Naive thymus-derived CD4-positive, alpha-beta T cell (primary cell): ENCODE measurements around the gene NOTCH3. TPM values are rescaled to one million over a fixed set of nuclear protein-coding genes. Genes with fewer than 3 reads are reported as not detected.

Experiments used
- ATAC-seq: fragments of 150-1000 bp; cut with Tn5 transposase; 2 replicates; pipeline ENCODE4 v1.10.0; 2021; ENCODE audit warnings: mild to moderate bottlenecking, moderate library complexity
- CTCF ChIA-PET: fragments of 350-600 bp; sonication (Branson Sonifier 250); formaldehyde crosslinking; loops from one replicate; lab custom pipeline; 2021; ENCODE audit warnings: antibody characterized with exemption; lab: Charles Lee
- POLR2A ChIA-PET: fragments of 350-600 bp; sonication (Branson Sonifier 250); formaldehyde crosslinking; loops from one replicate; lab custom pipeline; 2021; ENCODE audit warnings: antibody characterized with exemption, inconsistent platforms; lab: Charles Lee
- DNase-seq, 9 donors: peaks; one replicate each; pipeline versions ENCODE4 v3.0.0 to v3.0.0-alpha.2; 2020 to 2022; ENCODE audit warnings: mixed read lengths in 1 of 9
- H3K27ac ChIP-seq: one replicate; pipeline ENCODE4 v1.7.0; 2013; ENCODE audit warnings: mild to moderate bottlenecking, low read depth, low read length, moderate library complexity
- H3K27me3 ChIP-seq, 2 donors: one replicate each; pipeline ENCODE4 v1.7.0; 2013; ENCODE audit warnings: low read length in 2 of 2, mild to moderate bottlenecking in 2 of 2, moderate library complexity in 2 of 2; ENCODE audit not compliant: control insufficient read depth in 2 of 2, insufficient read depth in 2 of 2
- H3K36me3 ChIP-seq, 3 experiments: 1 replicate in 2 of 3; 2 replicates in 1 of 3; pipeline ENCODE4 v1.7.0; 2013; ENCODE audit warnings: low read length in 3 of 3, mild to moderate bottlenecking in 3 of 3, moderate library complexity in 1 of 3; ENCODE audit not compliant: insufficient read depth in 3 of 3, control insufficient read depth in 2 of 3
- H3K4me1 ChIP-seq, 2 donors: one replicate each; pipeline ENCODE4 v1.7.0; 2013; ENCODE audit warnings: low read length in 2 of 2, mild to moderate bottlenecking in 2 of 2, moderate library complexity in 1 of 2; ENCODE audit not compliant: control insufficient read depth in 2 of 2, insufficient read depth in 2 of 2
- H3K4me3 ChIP-seq: 2 replicates; pipeline ENCODE4 v1.7.0; 2013; ENCODE audit warnings: mild to moderate bottlenecking, low read length
- H3K9me3 ChIP-seq, 3 experiments: 1 replicate in 2 of 3; 2 replicates in 1 of 3; pipeline ENCODE4 v1.7.0; 2013; ENCODE audit warnings: low read length in 3 of 3; ENCODE audit not compliant: control insufficient read depth in 2 of 3
- H3K27ac Mint-ChIP-seq, 9 donors: one replicate each; pipeline ENCODE4 v1.8.0; 2020 to 2022; ENCODE audit warnings: mixed read lengths in 9 of 9, mild to moderate bottlenecking in 8 of 9, moderate library complexity in 5 of 9, inconsistent platforms in 2 of 9
- H3K27me3 Mint-ChIP-seq, 5 donors: one replicate each; pipeline ENCODE4 v1.8.0; 2021 to 2022; ENCODE audit warnings: mixed read lengths in 5 of 5, mild to moderate bottlenecking in 1 of 5
- H3K36me3 Mint-ChIP-seq, 5 donors: one replicate each; pipeline ENCODE4 v1.8.0; 2020 to 2022; ENCODE audit warnings: mixed read lengths in 5 of 5, mild to moderate bottlenecking in 3 of 5, inconsistent platforms in 1 of 5
- H3K4me1 Mint-ChIP-seq, 7 donors: one replicate each; pipeline ENCODE4 v1.8.0; 2020 to 2022; ENCODE audit warnings: mixed read lengths in 7 of 7, mild to moderate bottlenecking in 3 of 7, inconsistent platforms in 1 of 7
- H3K4me3 Mint-ChIP-seq, 10 donors: one replicate each; pipeline ENCODE4 v1.8.0; 2020 to 2022; ENCODE audit warnings: mild to moderate bottlenecking in 10 of 10, mixed read lengths in 10 of 10, moderate library complexity in 6 of 10, inconsistent platforms in 2 of 10
- H3K9me3 Mint-ChIP-seq, 11 donors: one replicate each; pipeline ENCODE4 v1.8.0; 2020 to 2022; ENCODE audit warnings: mixed read lengths in 11 of 11, mild to moderate bottlenecking in 4 of 11, inconsistent platforms in 1 of 11, moderate library complexity in 1 of 11
- intact Hi-C, 2 donors: fragments of 100-400 bp; cut with micrococcal nuclease; formaldehyde crosslinking; loops; one replicate each; pipeline ENCODE4 v1.15.1; 2023
- polyA plus RNA-seq, 2 donors: library from polyadenylated mRNA; unstranded; fragments of 300-500 nt; fragmentation: Illumina TruSeq; gene quantifications; one replicate each; pipeline ENCODE4 v1.2.3, GENCODE V29; 2021
- total RNA-seq, 6 experiments: library from RNA in 5 of 6; stranded (reverse) in 5 of 6; gene quantifications; 1 replicate in 5 of 6; 2 replicates in 1 of 6; pipeline ENCODE4 v1.2.3 and lab custom pipeline; 2021 to 2026

Gene NOTCH3
- total and polyA plus RNA-seq, 7 experiments from 2014 or later: 0.19 to 0.80 (median 0.30) TPM; not detected in 3

GRCh38 chr19:15197275-15197941 lies 3.4 kb downstream of the NOTCH3 start:
- no peaks in the 10 kb centered on the region for H3K36me3 ChIP-seq
- peaks cover 58 to 66% (median 66%) of the 10 kb centered on the region in 5 donors for H3K27me3 Mint-ChIP-seq
- ATAC-seq (peak; percentile 22), DNase-seq (no peak)
- H3K4me3 ChIP-seq: no peak overlapping the region
- H3K27ac Mint-ChIP-seq: no peak overlapping the region
- peaks cover 2 to 13% of the 10 kb centered on the region in 2 donors for H3K27me3 ChIP-seq
- no peaks in the 10 kb centered on the region for H3K9me3 ChIP-seq
- H3K9me3 Mint-ChIP-seq: peaks cover 0 to 6% (median 0%) of the 10 kb centered on the region in 11 donors
- peaks cover 0 to 6% (median 3%) of the 10 kb centered on the region in 5 donors for H3K36me3 Mint-ChIP-seq
- CTCF ChIA-PET: no interaction called here
- POLR2A ChIA-PET: no interaction called here
- peaks cover 4 to 41% (median 23%) of the 10 kb centered on the region in 7 donors for H3K4me1 Mint-ChIP-seq
- H3K27ac ChIP-seq: no peak overlapping the region
- peak overlapping the region in 5 of 10 donors; percentile 2 to 42 (median 19) for H3K4me3 Mint-ChIP-seq
- no peaks in the 10 kb centered on the region for H3K4me1 ChIP-seq
- intact Hi-C loops: no loop called here

DNA sequence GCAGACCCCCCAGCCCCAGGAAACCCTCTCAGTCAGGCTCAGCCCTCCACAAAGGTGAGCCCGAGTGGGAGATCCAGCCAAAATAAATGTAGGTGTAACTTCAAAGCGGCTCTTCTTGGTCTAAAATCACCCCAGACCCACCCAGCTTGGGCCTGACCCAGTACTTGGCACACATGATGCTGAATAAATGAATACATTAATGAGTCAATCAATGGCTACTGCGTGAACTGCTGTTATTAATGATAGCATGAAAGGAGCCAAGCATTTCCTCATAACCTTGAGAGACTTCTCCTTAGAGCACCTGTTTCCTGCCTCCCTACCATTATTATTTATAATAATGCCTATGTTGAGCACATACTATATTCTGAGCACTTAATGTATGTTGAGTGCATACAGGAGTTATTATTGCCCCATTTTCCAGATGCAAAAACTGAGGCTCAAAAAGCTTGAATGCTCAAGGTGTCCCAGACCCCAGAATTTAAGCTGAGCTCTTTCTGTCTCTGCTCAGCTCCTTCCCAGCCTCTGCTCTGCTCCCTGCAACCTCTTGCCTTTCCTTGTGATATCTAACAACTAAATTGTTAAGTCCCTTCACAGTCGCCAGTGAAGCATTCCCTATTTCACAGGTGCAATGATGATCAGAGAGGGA lies 4.3 kb downstream of the NOTCH3 start:
- no peaks in the 10 kb centered on the region for H3K9me3 ChIP-seq
- Mint-ChIP-seq H3K9me3 (peaks cover 0 to 6% (median 0%) of the 10 kb centered on the region in 11 donors), H3K36me3 (peaks cover 0 to 6% (median 3%) of the 10 kb centered on the region in 5 donors), H3K27ac (peak overlapping the region in 1 of 9 donors; percentile 67), H3K27me3 (peaks cover 58 to 68% (median 65%) of the 10 kb centered on the region in 5 donors), H3K4me3 (peak overlapping the region in 8 of 10 donors; percentile 23 to 66 (median 43)), H3K4me1 (peaks cover 4 to 40% (median 23%) of the 10 kb centered on the region in 7 donors)
- H3K36me3 ChIP-seq: no peaks in the 10 kb centered on the region
- no peaks in the 10 kb centered on the region for H3K4me1 ChIP-seq
- no peak overlapping the region for H3K27ac ChIP-seq
- intact Hi-C loops: no loop called here
- POLR2A ChIA-PET: no interaction called here
- CTCF ChIA-PET: no interaction called here
- ATAC-seq: no peak
- no peak overlapping the region for H3K4me3 ChIP-seq
- DNase-seq: no peak
- H3K27me3 ChIP-seq: peaks cover 2 to 13% of the 10 kb centered on the region in 2 donors

- Mint-ChIP-seq H3K4me1 (peaks cover 4 to 36% (median 23%) of the 10 kb centered on the region in 7 donors), H3K36me3 (peaks cover 0 to 6% (median 3%) of the 10 kb centered on the region in 5 donors), H3K27me3 (peaks cover 53 to 67% (median 60%) of the 10 kb centered on the region in 5 donors), H3K27ac (peak overlapping the region in 1 of 9 donors; percentile 67), H3K4me3 (peak overlapping the region in 6 of 10 donors; percentile 9 to 67 (median 53)), H3K9me3 (peaks cover 0 to 6% (median 0%) of the 10 kb centered on the region in 11 donors)
- H3K4me1 ChIP-seq: no peaks in the 10 kb centered on the region
- peaks cover 2 to 13% of the 10 kb centered on the region in 2 donors for H3K27me3 ChIP-seq
- H3K9me3 ChIP-seq: no peaks in the 10 kb centered on the region
- no peak overlapping the region for H3K27ac ChIP-seq
- ChIA-PET CTCF (no interaction called here), POLR2A (no interaction called here)
- ATAC-seq (peak; percentile 58), DNase-seq (peak in 1 of 9 donors; percentile 18)
- H3K36me3 ChIP-seq: no peaks in the 10 kb centered on the region
- H3K4me3 ChIP-seq: no peak overlapping the region
- intact Hi-C loops: no loop called here
These were observed 5.1 kb downstream of the NOTCH3 start for GRCh38 chr19:15195371-15196334.

DNA sequence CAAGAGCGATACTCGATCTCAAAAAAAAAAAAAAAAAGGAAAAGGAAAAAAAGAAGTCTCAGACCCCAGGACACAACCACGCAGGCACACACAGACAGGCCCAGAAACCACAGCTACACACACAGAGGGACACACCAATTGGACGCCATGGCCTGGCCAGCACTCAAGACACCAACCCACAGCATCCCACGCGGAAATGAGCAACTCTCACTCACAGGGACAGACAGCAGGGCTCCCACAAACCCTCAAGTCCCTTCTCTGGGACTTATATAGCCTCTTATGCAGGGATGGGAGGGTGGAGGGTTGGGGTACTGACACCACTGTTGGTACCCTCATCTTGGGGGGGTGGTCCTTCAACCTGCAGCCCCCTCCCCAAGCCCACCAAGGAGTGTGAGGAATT lies 5.9 kb downstream of the NOTCH3 start:
- Mint-ChIP-seq H3K27me3 (peaks cover 50 to 67% (median 60%) of the 10 kb centered on the region in 5 donors), H3K36me3 (peaks cover 0 to 6% (median 3%) of the 10 kb centered on the region in 5 donors), H3K27ac (no peak overlapping the region), H3K9me3 (peaks cover 0 to 6% (median 0%) of the 10 kb centered on the region in 11 donors), H3K4me1 (peaks cover 4 to 36% (median 23%) of the 10 kb centered on the region in 7 donors), H3K4me3 (peak overlapping the region in 9 of 10 donors; percentile 16 to 67 (median 41))
- ChIA-PET CTCF (no interaction called here), POLR2A (no interaction called here)
- Histone ChIP-seq H3K4me3 (no peak overlapping the region), H3K4me1 (no peaks in the 10 kb centered on the region), H3K27ac (no peak overlapping the region), H3K36me3 (no peaks in the 10 kb centered on the region), H3K9me3 (no peaks in the 10 kb centered on the region), H3K27me3 (peaks cover 2 to 10% of the 10 kb centered on the region in 2 donors)
- DNase-seq (no peak), ATAC-seq (peak; percentile 44)
- intact Hi-C loops: no loop called here

- H3K4me1 ChIP-seq: no peaks in the 10 kb centered on the region
- H3K27ac Mint-ChIP-seq: no peak overlapping the region
These were observed 8.8 kb downstream of the NOTCH3 start for GRCh38 chr19:15191982-15192381.

DNA sequence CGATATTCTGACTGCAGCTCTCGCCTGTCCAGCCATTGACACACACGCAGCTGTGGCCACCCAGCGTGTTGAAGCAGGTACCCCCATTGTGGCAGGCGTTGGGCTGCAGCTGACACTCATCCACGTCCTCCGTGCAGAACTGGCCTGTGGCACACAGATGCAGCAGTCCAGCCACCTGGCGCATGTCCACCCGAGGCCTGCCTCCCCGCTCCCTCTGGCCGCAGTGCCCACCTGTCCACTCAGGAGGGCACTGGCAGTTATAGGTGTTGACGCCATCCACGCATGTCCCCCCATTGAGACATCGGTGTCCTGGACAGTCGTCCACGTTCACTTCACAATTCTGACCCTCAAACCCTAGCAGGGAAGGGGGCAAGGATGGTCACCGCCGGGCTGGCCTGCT lies 9.3 kb downstream of the NOTCH3 start:
- DNase-seq: no peak
- H3K4me3 Mint-ChIP-seq: no peak overlapping the region
- no peaks in the 10 kb centered on the region for H3K36me3 ChIP-seq
- CTCF ChIA-PET: no interaction called here
- peaks cover 0 to 5% of the 10 kb centered on the region in 2 donors for H3K27me3 ChIP-seq
- peaks cover 0 to 15% (median 6%) of the 10 kb centered on the region in 7 donors for H3K4me1 Mint-ChIP-seq
- H3K36me3 Mint-ChIP-seq: no peaks in the 10 kb centered on the region
- POLR2A ChIA-PET: no interaction called here
- no peak for ATAC-seq
- H3K4me3 ChIP-seq: no peak overlapping the region
- no peaks in the 10 kb centered on the region for H3K9me3 ChIP-seq
- no peak overlapping the region for H3K27ac ChIP-seq
- H3K9me3 Mint-ChIP-seq: no peaks in the 10 kb centered on the region
- intact Hi-C loops: no loop called here
- H3K27me3 Mint-ChIP-seq: peaks cover 25 to 41% (median 31%) of the 10 kb centered on the region in 5 donors
- H3K4me1 ChIP-seq: no peaks in the 10 kb centered on the region
- H3K27ac Mint-ChIP-seq: peak overlapping the region in 1 of 9 donors; percentile 25

More at GRCh38 chr19:15191982-15192381, 8.8 kb downstream of the NOTCH3 start:
- Histone ChIP-seq H3K27ac (no peak overlapping the region), H3K36me3 (no peaks in the 10 kb centered on the region), H3K27me3 (peaks cover 0 to 10% of the 10 kb centered on the region in 2 donors), H3K4me3 (no peak overlapping the region), H3K9me3 (no peaks in the 10 kb centered on the region)
- H3K27me3 Mint-ChIP-seq: peaks cover 30 to 45% (median 36%) of the 10 kb centered on the region in 5 donors
- no peak for DNase-seq
- no peak overlapping the region for H3K4me3 Mint-ChIP-seq
- no peaks in the 10 kb centered on the region for H3K9me3 Mint-ChIP-seq
- no peaks in the 10 kb centered on the region for H3K36me3 Mint-ChIP-seq
- intact Hi-C loops: no loop called here
- CTCF ChIA-PET: no interaction called here
- POLR2A ChIA-PET: no interaction called here
- ATAC-seq: no peak
- peaks cover 0 to 20% (median 7%) of the 10 kb centered on the region in 7 donors for H3K4me1 Mint-ChIP-seq
